ENCODE data around the gene BRMS1.

The BRMS1 gene

DNA sequence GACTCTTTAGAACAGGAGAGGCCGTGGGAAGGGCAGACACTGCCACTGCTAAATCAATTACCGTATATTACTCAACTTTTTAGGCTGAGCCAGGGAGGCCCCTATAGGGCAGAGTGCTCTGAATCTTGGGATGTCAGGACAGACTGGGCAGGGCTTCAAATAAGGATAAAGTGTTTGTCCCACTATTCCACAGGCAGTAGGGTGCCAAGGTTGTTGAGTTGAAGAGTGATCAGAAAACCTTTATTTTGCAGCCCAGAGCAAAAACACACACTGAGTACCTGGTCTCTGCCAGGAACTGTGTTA lies 4.1 kb upstream of the BRMS1 start:
- Mint-ChIP-seq H3K9me3 (no peaks in the 10 kb centered on the region), H3K27me3 (no peaks in the 10 kb centered on the region), H3K27ac (peak overlapping the region; percentile 99 to 100), H3K4me3 (peak overlapping the region; percentile 96 to 99), H3K36me3 (ENCODE audit: insufficient read depth) (peaks cover 45% of the 10 kb centered on the region), H3K4me1 (ENCODE audit: low read depth in 2 of 2) (peaks cover 17 to 20% of the 10 kb centered on the region in 2 donors)
- no peak for ATAC-seq (replicated peaks)
- DNase-seq, result no peak

DNA sequence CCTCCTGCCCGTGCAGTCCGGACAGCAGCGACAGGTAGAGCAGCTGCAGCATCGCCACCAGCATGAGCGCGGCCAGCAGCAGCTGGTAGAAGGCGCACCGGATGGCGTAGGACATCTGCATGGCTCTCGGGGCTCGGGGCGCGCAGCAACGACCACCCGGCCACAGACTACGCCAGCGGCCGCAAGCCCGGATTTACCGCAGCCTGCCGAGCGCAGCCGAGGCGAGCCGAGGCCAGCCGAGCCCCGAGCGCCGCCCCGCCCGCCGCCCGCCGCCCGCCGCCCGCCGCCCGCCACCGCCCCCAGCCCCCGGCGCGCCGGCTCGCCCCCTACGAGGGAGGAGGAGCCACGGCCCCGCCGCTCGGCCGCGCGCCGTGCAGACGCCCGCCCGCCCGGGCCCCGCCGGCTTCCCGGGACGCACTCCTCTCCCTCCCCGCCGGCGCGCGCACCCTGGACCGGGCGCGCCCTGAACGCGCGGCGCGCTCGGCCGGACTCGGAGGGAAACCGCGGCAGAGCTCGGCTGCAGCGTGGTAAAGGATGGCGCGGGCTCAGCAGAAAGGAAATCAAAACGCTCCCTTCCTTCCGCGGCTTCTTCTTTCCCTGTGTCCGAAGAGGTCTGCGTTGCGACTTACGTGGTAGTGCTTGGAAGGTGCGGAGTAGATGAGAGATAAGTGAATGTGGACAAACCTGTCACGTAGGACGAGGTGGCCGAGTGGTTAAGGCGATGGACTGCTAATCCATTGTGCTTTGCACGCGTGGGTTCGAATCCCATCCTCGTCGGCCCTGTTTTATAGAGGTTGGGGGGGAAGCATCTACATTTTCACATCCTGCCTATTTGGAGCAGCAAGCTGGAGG lies 2.7 kb upstream of the BRMS1 start, which contains the start of gene B4GAT1:
B4GAT1 (minus strand) TSS at position 205 of the 852 bp plus-strand sequence; CDS start at position 121, 84 bp downstream.
- Mint-ChIP-seq H3K4me1 (ENCODE audit: low read depth in 2 of 2) (peaks cover 27 to 34% of the 10 kb centered on the region in 2 donors), H3K36me3 (ENCODE audit: insufficient read depth) (peaks cover 49% of the 10 kb centered on the region), H3K27me3 (no peaks in the 10 kb centered on the region), H3K9me3 (no peaks in the 10 kb centered on the region), H3K4me3 (peak within 1 kb of the TSS; percentile 96 to 99), H3K27ac (peak within 1 kb of the TSS; percentile 99 to 100)
- ATAC-seq (replicated peaks) (peak; percentile 51), DNase-seq (peak; percentile 75 to 82 (median 78))

DNA sequence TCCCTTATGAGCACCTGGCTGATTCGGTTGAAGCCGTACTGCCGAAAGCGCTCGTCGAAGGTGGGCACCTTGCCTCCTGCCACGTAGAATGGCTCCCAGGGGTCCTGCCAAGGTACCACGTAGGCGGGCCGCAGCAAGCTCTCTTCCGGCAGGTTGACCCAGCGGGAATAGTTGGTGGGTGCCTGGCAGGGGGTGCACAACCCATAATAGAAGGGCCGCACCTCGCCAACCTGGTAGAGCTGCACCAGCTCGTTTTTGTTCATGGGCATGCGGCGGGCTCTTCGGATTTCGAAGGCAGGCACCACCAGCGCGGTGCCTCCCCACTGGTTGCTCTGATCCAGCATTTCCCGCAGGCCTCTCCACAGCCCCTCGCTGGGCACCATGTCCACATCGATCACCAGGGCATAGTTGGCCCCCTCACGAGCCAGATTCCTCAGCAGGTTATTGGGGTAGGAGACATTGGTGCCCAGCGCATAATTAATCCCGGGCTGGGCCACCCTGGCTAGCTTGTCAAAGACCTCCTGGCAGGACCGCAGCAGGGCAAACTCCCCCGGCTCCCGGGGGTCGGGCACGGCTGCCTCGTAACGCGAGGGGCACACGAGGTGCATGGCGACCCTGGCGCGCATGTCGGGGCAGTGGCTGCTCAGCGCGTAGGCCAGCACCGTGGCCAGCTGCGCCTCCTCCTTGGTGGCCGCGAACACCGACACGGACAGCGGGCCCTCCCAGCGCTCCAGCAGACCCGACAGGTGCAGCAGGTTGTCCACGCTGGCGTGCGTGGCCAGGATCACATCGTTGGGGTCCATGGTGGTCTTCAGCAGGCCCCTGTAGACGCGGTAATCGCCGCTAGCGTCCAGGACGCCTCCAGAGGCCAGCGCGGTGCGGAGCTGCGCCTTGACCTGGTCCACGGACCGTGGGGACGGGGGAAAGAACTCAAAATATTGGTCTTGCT lies 1.8 kb upstream of the BRMS1 start:
- Mint-ChIP-seq H3K4me1 (ENCODE audit: low read depth in 2 of 2) (peaks cover 29 to 36% of the 10 kb centered on the region in 2 donors), H3K4me3 (peak overlapping the region; percentile 96 to 99), H3K9me3 (no peaks in the 10 kb centered on the region), H3K27me3 (no peaks in the 10 kb centered on the region), H3K36me3 (ENCODE audit: insufficient read depth) (peaks cover 49% of the 10 kb centered on the region), H3K27ac (peak overlapping the region; percentile 28 to 100)
- no peak for ATAC-seq (replicated peaks)
- no peak for DNase-seq

DNA sequence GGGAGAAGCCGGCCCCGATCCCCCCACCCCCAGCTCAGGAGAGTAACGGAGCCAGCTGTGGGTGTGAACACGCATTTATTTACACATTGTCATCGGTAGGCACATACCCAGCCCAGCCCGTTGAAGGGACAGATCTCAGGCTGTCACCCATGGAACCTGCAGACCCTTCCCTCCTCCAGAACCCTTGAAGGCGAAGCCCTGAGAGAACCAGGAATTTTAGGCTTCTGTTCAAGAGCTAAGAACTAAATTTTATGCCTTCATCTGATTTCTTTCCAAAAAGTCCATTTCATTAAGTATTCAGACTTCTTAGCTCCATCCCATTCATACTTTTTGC lies 379 bp upstream of the BRMS1 start:
- Mint-ChIP-seq H3K9me3 (no peaks in the 10 kb centered on the region), H3K36me3 (ENCODE audit: insufficient read depth) (peaks cover 62% of the 10 kb centered on the region), H3K27me3 (no peaks in the 10 kb centered on the region), H3K4me1 (ENCODE audit: low read depth in 2 of 2) (peaks cover 34 to 36% of the 10 kb centered on the region in 2 donors), H3K27ac (peak overlapping the region; percentile 98 to 100), H3K4me3 (peak overlapping the region; percentile 96 to 99)
- ATAC-seq (replicated peaks) (peak; percentile 14), DNase-seq (no peak)

DNA sequence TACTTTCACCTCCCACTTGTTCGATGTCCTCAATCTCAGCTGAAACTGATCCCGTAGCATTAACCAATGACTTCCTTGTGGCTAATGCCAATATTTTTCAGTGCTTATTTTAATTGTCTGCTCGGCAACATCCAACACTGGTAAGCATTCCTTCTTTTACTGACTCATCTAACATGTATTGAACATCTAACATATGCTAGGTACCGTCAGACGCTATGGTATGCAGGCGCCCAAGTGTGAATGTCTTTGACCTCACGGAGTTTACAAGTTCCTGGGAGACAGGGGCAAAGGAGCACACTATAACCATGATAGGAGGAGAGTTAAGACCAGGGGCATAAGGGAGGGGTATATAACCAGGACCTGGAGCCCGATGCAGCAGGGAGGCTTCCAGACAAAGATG lies 1.7 kb downstream of the BRMS1 start:
- peaks cover 36% of the 10 kb centered on the region in 2 donors for H3K4me1 Mint-ChIP-seq (ENCODE audit: low read depth in 2 of 2)
- peak overlapping the region in 1 of 2 donors; percentile 27 for H3K27ac Mint-ChIP-seq
- peak overlapping the region; percentile 96 to 99 for H3K4me3 Mint-ChIP-seq
- no peak for ATAC-seq (replicated peaks)
- H3K9me3 Mint-ChIP-seq, result no peaks in the 10 kb centered on the region
- no peak for DNase-seq
- peaks cover 67% of the 10 kb centered on the region for H3K36me3 Mint-ChIP-seq (ENCODE audit: insufficient read depth)
- no peaks in the 10 kb centered on the region for H3K27me3 Mint-ChIP-seq

DNA sequence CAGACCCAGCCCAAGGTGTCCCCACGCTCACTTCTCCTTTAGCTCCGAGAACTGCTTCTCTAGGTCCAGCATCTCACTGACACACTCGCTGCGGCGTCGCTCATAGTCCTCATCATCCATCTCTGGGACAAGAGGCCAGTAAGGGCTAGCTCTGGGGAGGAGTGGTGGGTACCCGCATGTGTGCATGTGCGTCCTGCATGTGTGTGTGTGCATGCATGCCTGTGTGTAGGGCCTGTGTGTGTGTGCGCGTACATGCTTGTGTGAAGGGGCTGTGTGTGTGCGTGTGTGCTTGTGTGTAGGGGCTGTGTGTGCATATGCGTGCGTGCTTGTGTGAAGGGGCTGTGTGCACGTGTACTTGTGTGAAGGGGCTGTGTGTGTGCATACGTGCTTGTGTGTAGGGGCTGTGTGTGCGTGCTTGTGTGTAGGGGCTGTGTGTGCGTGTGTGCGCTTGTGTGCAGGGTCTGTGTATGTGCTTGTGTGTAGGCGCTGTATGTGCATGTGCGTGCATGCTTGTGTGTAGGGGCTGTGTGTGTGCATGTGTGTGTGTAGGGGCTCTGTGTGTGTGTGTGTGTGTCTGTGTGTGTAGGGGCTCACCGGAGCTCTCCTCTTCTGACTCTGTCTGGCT lies 3.3 kb downstream of the BRMS1 start:
- peaks cover 62% of the 10 kb centered on the region for H3K36me3 Mint-ChIP-seq (ENCODE audit: insufficient read depth)
- H3K4me3 Mint-ChIP-seq, result no peak overlapping the region
- no peak for DNase-seq
- peak overlapping the region in 1 of 2 donors; percentile 66 for H3K27ac Mint-ChIP-seq
- H3K4me1 Mint-ChIP-seq (ENCODE audit: low read depth in 2 of 2), result peaks cover 41 to 43% of the 10 kb centered on the region in 2 donors
- ATAC-seq (replicated peaks), result no peak
- no peaks in the 10 kb centered on the region for H3K27me3 Mint-ChIP-seq
- no peaks in the 10 kb centered on the region for H3K9me3 Mint-ChIP-seq

DNA sequence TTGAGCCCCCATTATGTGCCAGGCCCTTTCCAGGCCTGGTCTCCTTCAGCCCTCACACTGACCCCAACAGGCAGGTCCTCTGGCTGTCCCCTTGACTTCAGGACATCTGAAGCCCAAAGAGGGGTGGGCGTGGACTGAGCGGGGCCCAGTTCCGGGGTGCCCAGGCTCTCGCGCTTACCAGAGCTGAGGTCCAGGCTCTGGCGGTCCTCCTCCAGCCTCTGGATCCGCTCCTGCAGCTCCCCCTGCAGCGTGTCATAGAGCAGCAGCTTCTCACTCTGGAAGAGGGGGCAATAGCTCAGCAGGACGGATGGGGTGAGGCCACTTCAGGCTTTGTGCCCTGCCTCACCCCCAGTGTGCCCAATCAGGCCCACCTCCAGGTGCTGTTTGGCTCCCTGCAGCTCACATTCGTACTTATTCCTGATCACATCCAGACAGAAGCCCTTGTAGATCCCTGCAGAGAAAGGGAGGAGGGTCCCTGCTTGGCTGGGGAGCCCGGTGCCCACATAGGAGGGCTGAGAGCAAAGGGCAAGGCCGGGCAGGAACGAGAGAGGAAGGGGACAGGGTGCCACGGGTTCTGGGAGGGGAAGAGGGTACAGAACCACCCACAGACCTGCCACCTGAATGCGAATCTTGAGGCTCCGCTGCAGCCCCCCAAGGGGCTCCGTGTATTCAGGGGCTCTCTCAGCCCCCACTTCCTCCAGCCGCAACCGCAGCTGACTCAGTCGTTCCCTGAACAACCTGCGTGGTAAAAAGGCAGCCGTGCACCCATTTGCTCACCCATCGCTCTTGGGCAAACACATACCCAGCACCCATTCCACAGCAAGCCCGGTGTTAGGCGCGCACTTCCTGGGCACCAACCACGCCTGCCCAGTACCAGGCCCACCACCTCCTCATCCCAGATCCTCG lies 4.1 kb downstream of the BRMS1 start:
- H3K9me3 Mint-ChIP-seq, result no peaks in the 10 kb centered on the region
- no peak for DNase-seq
- ATAC-seq (replicated peaks), result no peak
- H3K27me3 Mint-ChIP-seq, result no peaks in the 10 kb centered on the region
- peaks cover 47 to 49% of the 10 kb centered on the region in 2 donors for H3K4me1 Mint-ChIP-seq (ENCODE audit: low read depth in 2 of 2)
- no peak overlapping the region for H3K4me3 Mint-ChIP-seq
- peaks cover 62% of the 10 kb centered on the region for H3K36me3 Mint-ChIP-seq (ENCODE audit: insufficient read depth)
- H3K27ac Mint-ChIP-seq, result peak overlapping the region in 1 of 2 donors; percentile 66

DNA sequence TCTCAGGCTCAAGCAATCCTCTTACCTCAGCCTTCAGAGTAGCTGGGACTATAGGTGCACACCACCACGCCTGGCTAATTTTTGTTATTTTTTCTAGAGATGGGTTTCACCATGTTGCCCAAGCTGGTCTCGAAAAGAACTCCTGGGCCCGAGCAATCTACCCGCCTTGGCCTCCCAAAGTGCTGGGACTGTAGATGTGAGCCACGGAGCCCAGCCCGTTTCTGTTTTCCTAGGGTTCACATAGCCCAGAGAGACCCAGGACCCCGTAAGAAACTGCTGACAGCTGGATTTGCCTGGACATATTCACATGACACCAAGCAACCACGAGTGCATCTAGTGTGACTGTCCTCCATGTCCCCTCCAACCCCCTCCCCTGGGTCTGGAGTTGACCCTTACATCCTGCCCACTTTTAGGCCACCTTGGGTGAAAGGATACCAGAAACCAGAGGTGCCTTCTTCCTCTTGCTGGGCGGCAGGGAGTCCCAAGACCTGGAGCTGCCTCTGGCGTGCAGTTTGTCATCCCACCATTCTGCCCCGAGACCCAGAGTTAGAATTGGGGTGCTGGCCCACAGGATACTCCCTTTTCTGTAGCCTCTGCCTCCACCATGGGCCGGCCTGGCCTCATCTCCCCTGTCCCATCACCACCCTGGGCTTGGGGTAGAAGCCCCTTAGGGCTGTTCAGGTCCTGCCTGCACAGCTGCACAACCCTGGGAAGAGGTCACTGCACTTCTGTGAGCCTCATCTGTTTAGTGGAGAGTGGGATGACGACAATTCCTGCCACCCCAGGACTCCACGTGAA lies 5.0 kb downstream of the BRMS1 start:
- peaks cover 44 to 49% of the 10 kb centered on the region in 2 donors for H3K4me1 Mint-ChIP-seq (ENCODE audit: low read depth in 2 of 2)

DNA sequence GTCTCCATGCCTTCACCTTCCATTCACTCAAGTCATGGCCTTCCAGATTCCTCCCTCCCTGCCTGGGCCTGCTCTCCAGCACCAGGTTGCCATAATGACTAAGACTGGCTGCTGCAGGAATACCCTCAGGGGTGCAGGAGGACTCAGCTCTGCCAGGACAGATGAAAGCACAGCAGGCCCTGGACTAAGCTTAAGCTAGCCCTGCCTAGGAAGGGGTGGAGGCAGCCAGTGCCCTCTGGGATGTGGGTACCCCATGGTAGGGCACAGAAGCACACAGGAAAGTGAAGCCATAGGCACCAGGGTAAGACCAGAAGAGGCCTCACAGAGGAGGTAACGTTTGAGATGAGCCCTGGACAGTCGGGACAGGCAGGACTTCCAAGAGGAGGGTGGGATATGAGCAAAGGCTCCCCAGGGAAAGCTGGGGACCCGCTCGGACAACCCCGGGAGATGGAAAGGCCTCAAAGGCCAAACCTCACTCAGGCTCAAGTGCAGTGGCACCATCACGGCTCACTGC lies 5.7 kb downstream of the BRMS1 start:
- Mint-ChIP-seq H3K27me3 (no peaks in the 10 kb centered on the region), H3K4me1 (ENCODE audit: low read depth in 2 of 2) (peaks cover 38 to 43% of the 10 kb centered on the region in 2 donors), H3K9me3 (no peaks in the 10 kb centered on the region), H3K27ac (peak overlapping the region in 1 of 2 donors; percentile 27), H3K4me3 (no peak overlapping the region), H3K36me3 (ENCODE audit: insufficient read depth) (peaks cover 46% of the 10 kb centered on the region)
- DNase-seq (no peak), ATAC-seq (replicated peaks) (no peak)

More for the DNA sequence above, 5.0 kb downstream of the BRMS1 start:
- Mint-ChIP-seq H3K27ac (no peak overlapping the region), H3K4me3 (no peak overlapping the region), H3K9me3 (no peaks in the 10 kb centered on the region), H3K27me3 (no peaks in the 10 kb centered on the region), H3K36me3 (ENCODE audit: insufficient read depth) (peaks cover 52% of the 10 kb centered on the region)
- no peak for ATAC-seq (replicated peaks)
- DNase-seq, result no peak

DNA sequence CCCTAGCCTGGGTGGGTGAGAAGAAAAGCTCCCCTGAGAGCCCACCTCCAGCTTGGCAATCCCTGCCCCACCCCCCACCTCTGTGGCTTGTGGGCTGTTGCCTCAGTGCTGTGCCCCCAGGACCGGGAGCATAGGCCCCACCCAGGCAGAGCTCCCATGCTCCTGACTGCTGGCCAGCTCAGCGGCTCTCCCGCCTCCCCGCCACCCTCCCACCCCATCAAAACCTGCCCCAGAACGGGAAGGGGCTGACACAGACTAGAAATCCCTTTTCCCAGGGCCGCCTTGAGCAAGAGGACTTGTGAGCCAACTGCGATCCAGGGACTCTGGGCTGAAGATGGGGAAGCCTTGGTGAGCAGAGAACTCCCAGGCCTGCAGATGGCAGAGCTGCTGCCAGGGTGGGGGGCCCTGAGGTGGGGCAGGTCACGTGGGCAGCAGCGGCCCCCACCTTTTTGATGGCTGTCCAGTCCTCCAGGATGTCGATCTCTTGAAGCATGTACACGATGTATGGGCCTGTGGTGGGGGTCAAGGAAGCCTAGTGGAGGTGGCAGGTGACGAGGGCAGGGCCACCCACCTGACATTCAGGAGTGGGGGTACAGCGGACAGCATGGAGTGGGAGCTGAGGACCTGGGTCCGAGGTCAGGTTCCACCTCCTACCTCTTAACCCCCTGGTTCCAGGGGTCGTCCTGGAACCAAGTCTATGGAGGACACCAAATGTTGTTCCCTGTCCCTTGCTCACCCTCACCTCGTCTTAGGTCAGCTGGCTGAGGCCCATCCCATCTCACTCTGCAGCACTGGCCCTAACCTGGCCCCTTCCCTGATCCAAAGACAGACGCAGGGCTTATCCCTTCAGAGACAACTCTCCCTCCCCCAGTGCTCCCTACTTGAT lies 6.4 kb downstream of the BRMS1 start:
- Mint-ChIP-seq H3K4me3 (no peak overlapping the region), H3K27ac (peak overlapping the region in 1 of 2 donors; percentile 27), H3K4me1 (ENCODE audit: low read depth in 2 of 2) (peaks cover 31 to 41% of the 10 kb centered on the region in 2 donors), H3K36me3 (ENCODE audit: insufficient read depth) (peaks cover 43% of the 10 kb centered on the region), H3K27me3 (no peaks in the 10 kb centered on the region), H3K9me3 (no peaks in the 10 kb centered on the region)
- DNase-seq, result no peak
- ATAC-seq (replicated peaks), result no peak
